HepG2 (cell line): ENCODE measurements around the gene ARL5C. TPM values are rescaled to one million over a fixed set of nuclear protein-coding genes. Genes with fewer than 3 reads are reported as not detected.
"Not testable (repeated sequence)": the region's sequence is repeated elsewhere in the genome, so short reads cannot be mapped to it uniquely, and the experiment has no call there.

Source experiments
- ATAC-seq: fragments of 200-7000 bp; cut with Tn5 transposase; 3 replicates; pipeline ENCODE4 v1.9.1; 2020; ENCODE audit warnings: mild to moderate bottlenecking, moderate library complexity
- BruUV-seq: library from RNA; stranded (reverse); fragments of 400-500 nt; replicated peaks from 2 replicates; lab custom pipeline; 2021; lab: Mats Ljungman, UMichigan
- CTCF ChIA-PET: fragments of 300-600 bp; formaldehyde crosslinking; extraction: SDS; loops from one replicate; lab custom pipeline; 2021; ENCODE audit warnings: low total read pairs, inconsistent platforms, low intra/inter-chr PET ratio; lab: Yijun Ruan, JAX
- POLR2A ChIA-PET: fragments of 350-600 bp; sonication (Branson Sonifier 250); formaldehyde crosslinking; loops from one replicate; lab custom pipeline; 2020; ENCODE audit warnings: antibody characterized with exemption, inconsistent platforms; lab: Yijun Ruan, JAX
- DNase-seq: peaks from one replicate; pipeline ENCODE4 v3.0.0-alpha.2; 2015; ENCODE audit warnings: low spot score
- FAIRE-seq: peaks from 3 replicates; lab custom pipeline; 2011; peaks lifted over from hg19 to GRCh38; lab: Jason Lieb, UNC
- H2AFZ ChIP-seq: one replicate; pipeline ENCODE4 v1.6.1; 2011; ENCODE audit warnings: low read length, inconsistent platforms
- H3K27ac ChIP-seq: fragments of 300-600 bp; 3 replicates; pipeline ENCODE4 v1.8.0; 2011; ENCODE audit warnings: mixed run types, mild to moderate bottlenecking, mixed read lengths, low read length, inconsistent platforms; ENCODE audit not compliant: insufficient read depth; ENCODE audit errors: extremely low read length
- H3K27me3 ChIP-seq, 2 experiments: fragments of 200-600 bp in 1 of 2; 2 replicates in 1 of 2; 3 replicates in 1 of 2; pipeline versions ENCODE4 v1.6.0 to v1.8.0; 2011; ENCODE audit warnings: low read length in 2 of 2, mild to moderate bottlenecking in 2 of 2, moderate library complexity in 2 of 2, inconsistent platforms in 1 of 2; ENCODE audit not compliant: insufficient read depth in 2 of 2, control insufficient read depth in 1 of 2
- H3K36me3 ChIP-seq, 2 experiments: fragments of 200-600 bp in 1 of 2; replicated peaks in 1 of 2; 2 replicates in 1 of 2; 3 replicates in 1 of 2; pipeline versions ENCODE4 v1.5.1 to v1.8.0; 2011; ENCODE audit warnings: low read length in 2 of 2, inconsistent platforms in 1 of 2; ENCODE audit not compliant: insufficient read depth in 2 of 2, control insufficient read depth in 1 of 2
- H3K4me1 ChIP-seq: 2 replicates; pipeline ENCODE4 v1.5.1; 2012; ENCODE audit warnings: low read length, inconsistent platforms; ENCODE audit not compliant: insufficient read depth
- H3K4me2 ChIP-seq: 2 replicates; pipeline ENCODE4 v1.6.0; 2011; ENCODE audit warnings: low read depth, low read length, inconsistent platforms
- H3K4me3 ChIP-seq, 3 experiments: fragments of 200-600 bp in 1 of 3; sonication (generic), shearing (Covaris generic) in 1 of 3; replicated peaks in 1 of 3; 2 replicates each; pipeline ENCODE4 v1.5.1; 2011 to 2016; ENCODE audit warnings: low read length in 3 of 3, inconsistent platforms in 2 of 3, low read depth in 2 of 3, mild to moderate bottlenecking in 2 of 3, control low read depth in 1 of 3, mixed read lengths in 1 of 3; ENCODE audit not compliant: insufficient read depth in 1 of 3
- H3K79me2 ChIP-seq: one replicate; pipeline ENCODE4 v1.6.1; 2011; ENCODE audit warnings: low read length, inconsistent platforms; ENCODE audit not compliant: insufficient read depth
- H3K9ac ChIP-seq: 2 replicates; pipeline ENCODE4 v1.6.0; 2011; ENCODE audit warnings: mild to moderate bottlenecking, low read depth, low read length, inconsistent platforms; ENCODE audit not compliant: insufficient read depth
- H3K9me3 ChIP-seq: 2 replicates; pipeline ENCODE4 v1.5.1; 2012; ENCODE audit warnings: mild to moderate bottlenecking, low read length
- H4K20me1 ChIP-seq: 2 replicates; pipeline ENCODE4 v1.6.0; 2011; ENCODE audit warnings: inconsistent platforms, mild to moderate bottlenecking, low read length, moderate library complexity; ENCODE audit not compliant: insufficient read depth
- DNMT1 ChIP-seq: sonication (generic); formaldehyde crosslinking; IDR thresholded peaks from 2 replicates; pipeline ENCODE4 v1.5.1; 2020; ENCODE audit warnings: mild to moderate bottlenecking, missing genetic modification reagents
- GPBP1L1 ChIP-seq: sonication (generic); formaldehyde crosslinking; IDR thresholded peaks from 2 replicates; pipeline ENCODE4 v1.5.0; 2020; ENCODE audit warnings: mild to moderate bottlenecking, missing genetic modification reagents
- MAF1 ChIP-seq: sonication (generic); formaldehyde crosslinking; IDR thresholded peaks from 2 replicates; pipeline ENCODE4 v1.5.0; 2020; ENCODE audit warnings: missing genetic modification reagents, borderline replicate concordance
- ONECUT2 ChIP-seq: sonication (generic); formaldehyde crosslinking; IDR thresholded peaks from 2 replicates; pipeline ENCODE4 v1.4.0; 2020; ENCODE audit warnings: missing genetic modification reagents
- PHB2 ChIP-seq: fragments of 450-650 bp; IDR thresholded peaks from 2 replicates; pipeline ENCODE4 v1.6.1; 2018; ENCODE audit not compliant: partially characterized antibody
- RFX5 ChIP-seq: IDR thresholded peaks from 2 replicates; pipeline ENCODE4 v1.6.1; 2011; ENCODE audit warnings: low read depth, low read length, improper control_type of control experiment
- SAFB2 ChIP-seq: sonication (generic); formaldehyde crosslinking; IDR thresholded peaks from 2 replicates; pipeline ENCODE4 v1.5.1; 2020; ENCODE audit warnings: missing genetic modification reagents, low read depth, mild to moderate bottlenecking, borderline replicate concordance
- SETDB1 ChIP-seq: sonication (generic); formaldehyde crosslinking; IDR thresholded peaks from 2 replicates; pipeline ENCODE4 v1.5.1; 2020; ENCODE audit warnings: missing genetic modification reagents, mild to moderate bottlenecking, borderline replicate concordance
- TOPORS ChIP-seq: sonication (generic); formaldehyde crosslinking; IDR thresholded peaks from 2 replicates; pipeline ENCODE4 v1.8.0; 2023; ENCODE audit warnings: mild to moderate bottlenecking, missing genetic modification reagents
- ZNF33A ChIP-seq: sonication (generic); formaldehyde crosslinking; IDR thresholded peaks from 2 replicates; pipeline ENCODE4 v1.5.1; 2020; ENCODE audit warnings: missing genetic modification reagents, mild to moderate bottlenecking, moderate library complexity, borderline replicate concordance
- ZNF343 ChIP-seq: sonication (generic); formaldehyde crosslinking; IDR thresholded peaks from 2 replicates; pipeline ENCODE4 v1.4.0; 2020; ENCODE audit warnings: mild to moderate bottlenecking, missing genetic modification reagents
- ZNF468 ChIP-seq: sonication (generic); formaldehyde crosslinking; IDR thresholded peaks from 2 replicates; pipeline ENCODE4 v1.8.0; 2022; ENCODE audit warnings: mild to moderate bottlenecking, moderate library complexity, missing genetic modification reagents
- ZNF83 ChIP-seq: sonication (generic); formaldehyde crosslinking; IDR thresholded peaks from 2 replicates; pipeline ENCODE4 v1.4.0; 2020; ENCODE audit warnings: missing genetic modification reagents, mild to moderate bottlenecking, borderline replicate concordance
- ZNF891 ChIP-seq: sonication (generic); formaldehyde crosslinking; IDR thresholded peaks from 2 replicates; pipeline ENCODE4 v1.5.0; 2020; ENCODE audit warnings: mild to moderate bottlenecking, missing genetic modification reagents
- WGBS: methylation state at CpG from one replicate; pipeline ENCODE4 v1.1.6; 2017; ENCODE audit warnings: low lambda C conversion rate; 5-methylcytosine and 5-hydroxymethylcytosine counted together
- in situ Hi-C: cut with HindIII; loops from 2 replicates; pipeline ENCODE4 v1.10.0; 2017; ENCODE audit warnings: low pct_unique_long_range_greater_than_20kb; ENCODE audit not compliant: extremely low pct_ligation_motif_present
- intact Hi-C: fragments of 100-400 bp; cut with micrococcal nuclease; formaldehyde crosslinking; loops from one replicate; pipeline ENCODE4 v1.10.0; 2022; ENCODE audit not compliant: unreplicated experiment
- polyA plus RNA-seq, 8 experiments: library from polyadenylated mRNA; depleted of rRNA in 3 of 8; stranded (reverse) in 7 of 8; unstranded in 1 of 8; fragments of >200 nt; fragmentation: Illumina TruSeq in 4 of 8; extraction: Trizol in 4 of 8; gene quantifications; 2 replicates each; pipeline versions ENCODE4 v1.2.1 to v1.2.3, GENCODE V29; 2011 to 2016; ENCODE audit warnings: low read depth in 4 of 8, missing spikeins in 1 of 8, mixed read lengths in 1 of 8; ENCODE audit not compliant: insufficient read depth in 1 of 8
- total RNA-seq, 5 experiments: library from RNA; depleted of rRNA; stranded (reverse); fragments of >200 nt; fragmentation: Illumina TruSeq; extraction: Trizol; gene quantifications; 2 replicates each; pipeline ENCODE4 v1.2.3, GENCODE V29; 2016; ENCODE audit warnings: low read depth in 1 of 5
- TF ChIP-seq, protein P1 (sequence below): sonication (generic); formaldehyde crosslinking; IDR thresholded peaks from 2 replicates; pipeline ENCODE4 v1.4.0; 2020; ENCODE audit warnings: missing genetic modification reagents, borderline replicate concordance

The ARL5C gene
- total and polyA plus RNA-seq, 2 of the 13 experiments (the other 11 are each of a cell fraction or from before 2014, with no cell fraction given): not detected

GRCh38 chr17:39130205-39130604 lies 35.8 kb downstream of the ARL5C start:
- 67% methylated on average over 3 of the region's 3 CpGs for WGBS

DNA sequence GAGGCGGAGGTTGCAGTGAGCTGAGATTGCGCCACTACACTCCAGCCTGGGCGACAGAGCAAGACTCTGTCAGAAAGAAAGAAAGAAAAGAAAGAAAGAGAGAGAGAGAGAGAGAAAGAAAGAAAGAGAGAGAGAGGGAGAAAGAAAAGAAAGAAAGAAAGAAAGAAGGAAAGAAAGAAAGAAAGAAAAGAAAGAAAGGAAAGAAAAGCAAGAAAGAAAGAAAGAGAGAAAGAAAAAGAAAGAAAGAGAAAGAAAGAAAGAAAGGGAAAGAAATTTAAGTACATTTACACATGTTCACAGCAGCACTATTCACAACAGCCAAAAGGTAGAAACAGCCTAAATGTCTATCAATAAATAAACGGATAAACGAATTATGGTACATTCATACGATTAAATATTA lies 36.4 kb downstream of the ARL5C start:
- CTCF ChIA-PET, H3K36me3 ChIP-seq, FAIRE-seq, H3K4me3 ChIP-seq, H3K79me2 ChIP-seq, H3K4me2 ChIP-seq, H3K9me3 ChIP-seq, BruUV-seq, in situ Hi-C loops, POLR2A ChIA-PET, DNase-seq, H3K27ac ChIP-seq, ATAC-seq, H3K9ac ChIP-seq, H4K20me1 ChIP-seq, H2AFZ ChIP-seq, H3K4me1 ChIP-seq, intact Hi-C loops: not testable (repeated sequence)
- H3K27me3 ChIP-seq: peaks cover 1 to 20% of the 10 kb centered on the region in 2 experiments; a peak in 4 of 5 replicates
- WGBS: 60% methylated on average over 6 of the region's 6 CpGs

More at GRCh38 chr17:39130205-39130604, 35.8 kb downstream of the ARL5C start:
- Histone ChIP-seq H4K20me1 (no peaks in the 10 kb centered on the region), H3K79me2 (no peaks in the 10 kb centered on the region), H3K9ac (no peak overlapping the region), H3K36me3 (no peaks in the 10 kb centered on the region), H3K4me1 (no peaks in the 10 kb centered on the region), H3K4me3 (no peak overlapping the region), H3K27me3 (peaks cover 1 to 24% of the 10 kb centered on the region in 2 experiments; a peak in 4 of 5 replicates), H2AFZ (no peak overlapping the region), H3K9me3 (no peaks in the 10 kb centered on the region), H3K27ac (no peak overlapping the region), H3K4me2 (no peak overlapping the region)
- ChIA-PET CTCF (no interaction called here), POLR2A (interaction anchor here (0.5 kb wide), 1 partner anchor 23 kb away, joined by 3 read pairs; no protein-coding TSS in a partner anchor)
- no peak for FAIRE-seq
- TF ChIP-seq, protein P1, sequence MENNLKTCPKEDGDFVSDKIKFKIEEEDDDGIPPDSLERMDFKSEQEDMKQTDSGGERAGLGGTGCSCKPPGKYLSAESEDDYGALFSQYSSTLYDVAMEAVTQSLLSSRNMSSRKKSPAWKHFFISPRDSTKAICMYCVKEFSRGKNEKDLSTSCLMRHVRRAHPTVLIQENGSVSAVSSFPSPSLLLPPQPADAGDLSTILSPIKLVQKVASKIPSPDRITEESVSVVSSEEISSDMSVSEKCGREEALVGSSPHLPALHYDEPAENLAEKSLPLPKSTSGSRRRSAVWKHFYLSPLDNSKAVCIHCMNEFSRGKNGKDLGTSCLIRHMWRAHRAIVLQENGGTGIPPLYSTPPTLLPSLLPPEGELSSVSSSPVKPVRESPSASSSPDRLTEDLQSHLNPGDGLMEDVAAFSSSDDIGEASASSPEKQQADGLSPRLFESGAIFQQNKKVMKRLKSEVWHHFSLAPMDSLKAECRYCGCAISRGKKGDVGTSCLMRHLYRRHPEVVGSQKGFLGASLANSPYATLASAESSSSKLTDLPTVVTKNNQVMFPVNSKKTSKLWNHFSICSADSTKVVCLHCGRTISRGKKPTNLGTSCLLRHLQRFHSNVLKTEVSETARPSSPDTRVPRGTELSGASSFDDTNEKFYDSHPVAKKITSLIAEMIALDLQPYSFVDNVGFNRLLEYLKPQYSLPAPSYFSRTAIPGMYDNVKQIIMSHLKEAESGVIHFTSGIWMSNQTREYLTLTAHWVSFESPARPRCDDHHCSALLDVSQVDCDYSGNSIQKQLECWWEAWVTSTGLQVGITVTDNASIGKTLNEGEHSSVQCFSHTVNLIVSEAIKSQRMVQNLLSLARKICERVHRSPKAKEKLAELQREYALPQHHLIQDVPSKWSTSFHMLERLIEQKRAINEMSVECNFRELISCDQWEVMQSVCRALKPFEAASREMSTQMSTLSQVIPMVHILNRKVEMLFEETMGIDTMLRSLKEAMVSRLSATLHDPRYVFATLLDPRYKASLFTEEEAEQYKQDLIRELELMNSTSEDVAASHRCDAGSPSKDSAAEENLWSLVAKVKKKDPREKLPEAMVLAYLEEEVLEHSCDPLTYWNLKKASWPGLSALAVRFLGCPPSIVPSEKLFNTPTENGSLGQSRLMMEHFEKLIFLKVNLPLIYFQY (CRISPR knock-in tag): no peak
- TF ChIP-seq GPBP1L1 (CRISPR knock-in tag) (no peak), ZNF468 (CRISPR knock-in tag) (no peak), ZNF83 (CRISPR knock-in tag) (no peak), DNMT1 (no peak), MAF1 (CRISPR knock-in tag) (no peak), PHB2 (no peak), TOPORS (no peak), SETDB1 (no peak), ONECUT2 (no peak), ZNF33A (CRISPR knock-in tag) (no peak), ZNF343 (CRISPR knock-in tag) (no peak), RFX5 (no peak), ZNF891 (no peak), SAFB2 (CRISPR knock-in tag) (no peak)
- no TSS peak for BruUV-seq
- intact Hi-C loops: no loop called here
- ATAC-seq: no peak
- no peak for DNase-seq
- in situ Hi-C loops: no loop called here
